ENCODE measurements around the gene SHC3. TPM values are rescaled to one million over a fixed set of nuclear protein-coding genes. Genes with fewer than 3 reads are reported as not detected.

The SHC3 gene
- total RNA-seq, 2 donors from 2014 or later: 1.5 to 1.8 TPM

DNA sequence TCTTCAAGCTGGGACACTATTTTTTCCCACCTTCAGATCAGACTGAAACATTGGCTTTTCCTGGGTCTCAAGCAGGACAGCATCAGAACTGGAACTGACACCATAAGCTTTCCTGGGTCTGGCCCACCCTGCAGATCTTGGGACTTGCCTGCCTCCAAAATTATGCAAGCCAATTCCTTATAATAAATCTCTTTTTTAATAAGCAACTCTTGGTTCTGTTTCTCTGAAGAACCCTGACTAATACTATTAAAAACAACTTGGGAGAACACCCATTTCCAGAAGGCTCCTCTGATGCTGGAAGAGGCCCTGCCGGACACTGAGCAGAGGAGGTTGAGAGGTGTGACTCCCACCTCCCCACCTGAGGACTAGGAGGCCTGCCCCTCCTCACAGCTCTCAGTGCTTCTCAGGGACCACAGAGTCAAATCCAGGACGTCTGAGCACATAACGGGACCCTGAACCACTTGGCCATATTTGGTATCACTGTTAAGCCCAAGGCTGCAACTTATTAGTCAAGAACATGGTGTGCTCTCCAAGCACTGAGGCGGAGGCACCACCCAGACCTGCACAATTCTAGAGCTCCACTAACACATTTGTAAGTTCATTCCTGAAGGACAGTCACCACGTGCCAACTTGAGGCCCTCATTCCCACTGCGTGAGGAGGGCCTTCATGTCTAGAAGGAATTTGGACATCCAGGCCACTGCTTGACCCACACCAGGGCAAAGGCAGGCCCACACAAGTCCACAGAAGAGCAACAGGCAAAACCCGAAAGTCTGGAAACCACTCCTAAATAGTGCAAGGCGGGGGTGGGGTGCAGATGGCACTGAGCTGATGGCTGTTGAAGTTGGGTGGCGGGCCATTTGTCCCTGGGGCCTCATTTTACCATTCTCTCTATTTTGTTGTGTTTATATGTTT lies 9.5 kb downstream of the SHC3 start:
- no peaks in the 10 kb centered on the region for H3K36me3 ChIP-seq
- no peak overlapping the region for H3K4me3 ChIP-seq
- no peaks in the 10 kb centered on the region for H3K9me3 ChIP-seq
- ATAC-seq (ENCODE audit: insufficient number of reproducible peaks, low FRiP score, low read depth) (no peak), DNase-seq (ENCODE audit: low spot score) (no peak)
- H3K27me3 ChIP-seq (replicated peaks; ENCODE audit: insufficient read depth): no peaks in the 10 kb centered on the region
- TF ChIP-seq, protein P1, sequence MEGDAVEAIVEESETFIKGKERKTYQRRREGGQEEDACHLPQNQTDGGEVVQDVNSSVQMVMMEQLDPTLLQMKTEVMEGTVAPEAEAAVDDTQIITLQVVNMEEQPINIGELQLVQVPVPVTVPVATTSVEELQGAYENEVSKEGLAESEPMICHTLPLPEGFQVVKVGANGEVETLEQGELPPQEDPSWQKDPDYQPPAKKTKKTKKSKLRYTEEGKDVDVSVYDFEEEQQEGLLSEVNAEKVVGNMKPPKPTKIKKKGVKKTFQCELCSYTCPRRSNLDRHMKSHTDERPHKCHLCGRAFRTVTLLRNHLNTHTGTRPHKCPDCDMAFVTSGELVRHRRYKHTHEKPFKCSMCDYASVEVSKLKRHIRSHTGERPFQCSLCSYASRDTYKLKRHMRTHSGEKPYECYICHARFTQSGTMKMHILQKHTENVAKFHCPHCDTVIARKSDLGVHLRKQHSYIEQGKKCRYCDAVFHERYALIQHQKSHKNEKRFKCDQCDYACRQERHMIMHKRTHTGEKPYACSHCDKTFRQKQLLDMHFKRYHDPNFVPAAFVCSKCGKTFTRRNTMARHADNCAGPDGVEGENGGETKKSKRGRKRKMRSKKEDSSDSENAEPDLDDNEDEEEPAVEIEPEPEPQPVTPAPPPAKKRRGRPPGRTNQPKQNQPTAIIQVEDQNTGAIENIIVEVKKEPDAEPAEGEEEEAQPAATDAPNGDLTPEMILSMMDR (IDR thresholded peaks at IDR 0.05): no peak
- no peak overlapping the region for H3K27ac ChIP-seq
- H3K4me1 ChIP-seq (ENCODE audit: control insufficient read depth in 1 of 2, low read depth in 2 of 2): no peaks in the 10 kb centered on the region

DNA sequence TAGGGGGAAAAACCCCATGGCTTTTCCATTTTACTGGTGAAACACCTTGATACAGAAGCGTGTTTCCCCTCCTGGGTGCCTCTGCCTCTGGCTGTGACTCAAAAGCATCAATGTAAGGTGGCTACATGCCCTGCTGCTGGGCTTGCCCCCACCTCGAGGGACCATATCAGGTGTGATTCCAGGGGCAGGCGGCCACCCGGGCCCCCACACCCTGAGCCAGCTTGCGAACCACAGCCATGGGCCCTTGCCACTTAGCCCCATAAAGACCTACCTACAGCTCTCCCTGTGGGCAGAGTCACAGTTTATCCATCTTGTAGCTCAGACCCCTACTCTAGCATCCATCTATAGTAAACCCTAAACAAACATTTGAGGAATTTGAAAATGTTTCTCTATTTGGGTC lies 10.8 kb downstream of the SHC3 start:
- H3K27ac ChIP-seq: no peak overlapping the region
- H3K27me3 ChIP-seq (replicated peaks; ENCODE audit: insufficient read depth): no peaks in the 10 kb centered on the region
- H3K4me1 ChIP-seq (ENCODE audit: control insufficient read depth in 1 of 2, low read depth in 2 of 2): no peaks in the 10 kb centered on the region
- ATAC-seq (ENCODE audit: insufficient number of reproducible peaks, low FRiP score, low read depth) (no peak), DNase-seq (ENCODE audit: low spot score) (no peak)
- H3K4me3 ChIP-seq: no peak overlapping the region
- TF ChIP-seq, protein P1 (IDR thresholded peaks at IDR 0.05): no peak
- H3K9me3 ChIP-seq: no peaks in the 10 kb centered on the region
- no peaks in the 10 kb centered on the region for H3K36me3 ChIP-seq

DNA sequence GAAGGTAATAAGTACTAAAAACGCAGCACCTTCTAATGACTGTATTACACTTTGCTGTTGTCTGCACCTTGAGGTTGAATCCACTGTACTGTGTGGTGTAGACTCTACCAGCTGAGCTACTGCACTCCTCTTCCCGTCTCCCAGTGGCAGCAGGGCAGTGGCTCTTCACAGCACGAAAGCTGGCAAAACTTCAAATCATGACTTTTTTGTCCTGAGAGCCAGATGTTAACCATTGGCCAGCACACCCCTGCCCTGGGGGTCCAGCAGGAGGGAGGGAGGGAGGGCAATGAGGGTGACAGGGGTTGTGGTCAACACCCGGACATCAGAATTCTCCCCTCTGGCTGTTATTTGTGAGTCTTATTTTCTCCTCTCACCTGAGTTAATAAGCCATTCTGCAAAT lies 11.8 kb downstream of the SHC3 start:
- no peaks in the 10 kb centered on the region for H3K36me3 ChIP-seq

DNA sequence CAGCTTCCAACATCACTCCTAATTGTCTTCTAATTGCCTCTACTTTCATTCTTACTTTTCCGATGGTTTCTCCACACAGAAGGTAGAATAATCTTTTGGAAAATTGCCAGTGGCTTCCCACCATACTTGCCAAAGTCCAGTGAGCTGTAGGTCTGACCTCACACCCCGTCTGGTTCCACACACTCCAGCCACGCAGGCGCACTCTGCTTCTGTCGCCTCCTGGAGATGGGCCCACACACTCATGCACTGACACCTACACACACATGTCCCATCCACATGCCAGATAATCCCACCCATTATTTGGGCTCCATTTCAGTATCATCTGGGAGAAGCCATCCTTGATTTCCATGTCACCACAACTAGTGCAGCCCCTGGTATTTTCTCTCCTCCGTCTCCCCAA lies 12.7 kb downstream of the SHC3 start:
- no peaks in the 10 kb centered on the region for H3K36me3 ChIP-seq
- no peaks in the 10 kb centered on the region for H3K4me1 ChIP-seq (ENCODE audit: control insufficient read depth in 1 of 2, low read depth in 2 of 2)
- TF ChIP-seq, protein P1 (IDR thresholded peaks at IDR 0.05): no peak
- no peak overlapping the region for H3K27ac ChIP-seq
- H3K4me3 ChIP-seq: no peak overlapping the region
- H3K27me3 ChIP-seq (replicated peaks; ENCODE audit: insufficient read depth): no peaks in the 10 kb centered on the region
- H3K9me3 ChIP-seq: no peaks in the 10 kb centered on the region
- DNase-seq (ENCODE audit: low spot score) (no peak), ATAC-seq (ENCODE audit: insufficient number of reproducible peaks, low FRiP score, low read depth) (no peak)

More for the DNA sequence above, 11.8 kb downstream of the SHC3 start:
- no peaks in the 10 kb centered on the region for H3K9me3 ChIP-seq
- no peaks in the 10 kb centered on the region for H3K4me1 ChIP-seq (ENCODE audit: control insufficient read depth in 1 of 2, low read depth in 2 of 2)
- TF ChIP-seq, protein P1 (IDR thresholded peaks at IDR 0.05): no peak
- H3K4me3 ChIP-seq: no peak overlapping the region
- H3K27me3 ChIP-seq (replicated peaks; ENCODE audit: insufficient read depth): no peaks in the 10 kb centered on the region
- ATAC-seq (ENCODE audit: insufficient number of reproducible peaks, low FRiP score, low read depth) (no peak), DNase-seq (ENCODE audit: low spot score) (no peak)
- H3K27ac ChIP-seq: no peak overlapping the region

DNA sequence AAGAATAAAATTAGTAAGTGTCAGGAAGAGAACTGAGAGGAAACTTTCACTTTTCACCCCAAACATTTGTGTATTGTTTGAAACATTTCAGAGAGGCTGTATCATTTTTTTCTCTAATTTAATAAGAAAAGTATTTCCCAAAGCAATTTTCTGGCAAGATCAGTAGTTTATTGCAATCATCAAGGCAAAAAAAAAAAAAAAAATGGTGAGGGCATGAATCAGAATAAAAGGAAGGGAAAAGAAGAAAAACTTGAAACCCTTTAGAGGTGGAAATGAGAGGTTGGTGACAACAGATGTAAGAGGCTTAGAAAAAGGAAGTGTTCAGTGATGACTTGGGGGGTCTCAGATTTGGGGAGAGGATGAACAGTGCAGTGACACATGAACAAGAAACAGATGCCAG lies 13.3 kb downstream of the SHC3 start:
- Histone ChIP-seq H3K9me3 (no peaks in the 10 kb centered on the region), H3K27ac (no peak overlapping the region), H3K27me3 (replicated peaks; ENCODE audit: insufficient read depth) (no peaks in the 10 kb centered on the region), H3K4me3 (no peak overlapping the region), H3K36me3 (no peaks in the 10 kb centered on the region), H3K4me1 (ENCODE audit: control insufficient read depth in 1 of 2, low read depth in 2 of 2) (no peaks in the 10 kb centered on the region)
- ATAC-seq (ENCODE audit: insufficient number of reproducible peaks, low FRiP score, low read depth) (no peak), DNase-seq (ENCODE audit: low spot score) (no peak)
- TF ChIP-seq, protein P1 (IDR thresholded peaks at IDR 0.05): no peak

Measured in thoracic aorta (tissue), 2 donors.